Colonic mucosa (tissue), 4 donors: ENCODE results near the gene BBS7. TPM values are rescaled to one million over a fixed set of nuclear protein-coding genes. Genes with fewer than 3 reads are reported as not detected.

Experiments
- DNase-seq: peaks from one replicate; pipeline ENCODE4 v3.0.0-alpha.2; 2020
- H3K27ac ChIP-seq: fragments of 200-600 bp; one replicate; pipeline ENCODE4 v1.8.0; 2021
- H3K27me3 ChIP-seq: fragments of 200-600 bp; one replicate; pipeline ENCODE4 v1.8.0; 2021
- H3K36me3 ChIP-seq: fragments of 200-600 bp; one replicate; pipeline ENCODE4 v1.8.0; 2021
- H3K4me1 ChIP-seq: fragments of 200-600 bp; one replicate; pipeline ENCODE4 v1.8.0; 2021; ENCODE audit warnings: mild to moderate bottlenecking
- H3K4me3 ChIP-seq: fragments of 200-600 bp; one replicate; pipeline ENCODE4 v1.8.0; 2021
- H3K9ac ChIP-seq, 2 donors: one replicate each; pipeline ENCODE4 v1.7.0; 2013; ENCODE audit warnings: control low read depth in 2 of 2, low read depth in 2 of 2, low read length in 2 of 2
- H3K9me3 ChIP-seq: fragments of 200-600 bp; one replicate; pipeline ENCODE4 v1.8.0; 2021
- intact Hi-C: fragments of 100-400 bp; cut with DNase I; formaldehyde crosslinking; loops from one replicate; pipeline ENCODE4 v1.14.1; 2022
- total RNA-seq, 2 donors: library from RNA; stranded (reverse); fragmentation: NEBNext Ultra II Directional in 1 of 2; extraction: Animal tissue kit (Norgen Biotek cat#: 25700) in 1 of 2; gene quantifications; one replicate each; pipeline ENCODE4 v1.2.1, GENCODE V29; 2021
- TF ChIP-seq, protein P1 (sequence below): fragments of 200-600 bp; IDR thresholded peaks from one replicate; pipeline ENCODE4 v1.8.0; 2022; ENCODE audit warnings: antibody characterized with exemption, mild to moderate bottlenecking
- donor health status: healthy.
- donor health status: DM: no; HTN: no; CAD: no.
- donor health status: DM: no; HTN: no; CAD: no.

BBS7 gene
- total RNA-seq, 2 donors from 2014 or later: 13.6 to 15.6 TPM

DNA sequence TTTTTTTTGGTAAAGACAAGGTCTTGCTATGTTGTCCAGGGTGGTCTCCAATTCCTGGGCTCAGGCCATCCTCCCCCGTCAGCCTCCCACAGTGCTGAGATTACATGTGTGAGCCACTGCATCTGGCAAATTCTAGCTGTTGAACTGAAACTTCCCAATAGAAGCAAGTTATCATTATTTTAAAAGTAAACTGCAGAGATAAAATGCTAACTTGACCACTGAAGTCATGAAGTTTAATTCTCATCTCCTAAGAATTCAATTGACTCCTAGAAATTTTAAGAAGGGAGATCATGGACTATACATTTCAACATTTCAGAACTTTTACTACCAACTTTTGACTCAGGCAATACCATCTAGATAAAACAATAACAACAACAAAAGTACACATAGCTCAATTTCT, 80.8 kb downstream of the BBS7 start:
- DNase-seq: no peak
- H3K27me3 ChIP-seq: no peaks in the 10 kb centered on the region
- intact Hi-C loops: no loop called here

DNA sequence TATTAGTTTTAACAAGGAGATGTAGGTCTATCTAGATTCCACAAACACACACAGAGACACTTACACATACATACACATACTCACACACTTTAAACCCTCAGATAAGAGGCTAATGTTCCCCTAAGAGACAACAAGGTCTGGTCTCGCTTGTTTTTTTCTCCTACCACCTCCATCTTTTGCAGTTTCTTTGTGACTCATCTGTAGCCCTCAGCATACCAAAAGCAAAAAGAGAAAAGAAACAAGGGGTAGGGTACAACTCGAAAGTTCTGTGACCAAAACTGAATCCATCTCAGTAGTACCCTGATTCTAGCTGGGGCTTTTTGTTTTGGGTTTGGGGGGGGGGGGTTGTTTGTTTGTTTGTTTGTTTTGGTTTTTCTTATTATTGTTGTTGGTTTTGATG, 81.4 kb downstream of the BBS7 start:
- Histone ChIP-seq H3K9ac (no peak overlapping the region), H3K4me3 (no peak overlapping the region), H3K27ac (no peak overlapping the region), H3K9me3 (no peaks in the 10 kb centered on the region), H3K4me1 (no peaks in the 10 kb centered on the region), H3K36me3 (no peaks in the 10 kb centered on the region), H3K27me3 (no peaks in the 10 kb centered on the region)
- TF ChIP-seq, protein P1, sequence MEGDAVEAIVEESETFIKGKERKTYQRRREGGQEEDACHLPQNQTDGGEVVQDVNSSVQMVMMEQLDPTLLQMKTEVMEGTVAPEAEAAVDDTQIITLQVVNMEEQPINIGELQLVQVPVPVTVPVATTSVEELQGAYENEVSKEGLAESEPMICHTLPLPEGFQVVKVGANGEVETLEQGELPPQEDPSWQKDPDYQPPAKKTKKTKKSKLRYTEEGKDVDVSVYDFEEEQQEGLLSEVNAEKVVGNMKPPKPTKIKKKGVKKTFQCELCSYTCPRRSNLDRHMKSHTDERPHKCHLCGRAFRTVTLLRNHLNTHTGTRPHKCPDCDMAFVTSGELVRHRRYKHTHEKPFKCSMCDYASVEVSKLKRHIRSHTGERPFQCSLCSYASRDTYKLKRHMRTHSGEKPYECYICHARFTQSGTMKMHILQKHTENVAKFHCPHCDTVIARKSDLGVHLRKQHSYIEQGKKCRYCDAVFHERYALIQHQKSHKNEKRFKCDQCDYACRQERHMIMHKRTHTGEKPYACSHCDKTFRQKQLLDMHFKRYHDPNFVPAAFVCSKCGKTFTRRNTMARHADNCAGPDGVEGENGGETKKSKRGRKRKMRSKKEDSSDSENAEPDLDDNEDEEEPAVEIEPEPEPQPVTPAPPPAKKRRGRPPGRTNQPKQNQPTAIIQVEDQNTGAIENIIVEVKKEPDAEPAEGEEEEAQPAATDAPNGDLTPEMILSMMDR: no peak
- DNase-seq: no peak
- intact Hi-C loops: no loop called here

More for the DNA sequence above, 80.8 kb downstream of the BBS7 start:
- Histone ChIP-seq H3K36me3 (no peaks in the 10 kb centered on the region), H3K27ac (no peak overlapping the region), H3K4me3 (no peak overlapping the region), H3K9ac (no peak overlapping the region), H3K9me3 (no peaks in the 10 kb centered on the region), H3K4me1 (no peaks in the 10 kb centered on the region)
- TF ChIP-seq, protein P1: no peak

DNA sequence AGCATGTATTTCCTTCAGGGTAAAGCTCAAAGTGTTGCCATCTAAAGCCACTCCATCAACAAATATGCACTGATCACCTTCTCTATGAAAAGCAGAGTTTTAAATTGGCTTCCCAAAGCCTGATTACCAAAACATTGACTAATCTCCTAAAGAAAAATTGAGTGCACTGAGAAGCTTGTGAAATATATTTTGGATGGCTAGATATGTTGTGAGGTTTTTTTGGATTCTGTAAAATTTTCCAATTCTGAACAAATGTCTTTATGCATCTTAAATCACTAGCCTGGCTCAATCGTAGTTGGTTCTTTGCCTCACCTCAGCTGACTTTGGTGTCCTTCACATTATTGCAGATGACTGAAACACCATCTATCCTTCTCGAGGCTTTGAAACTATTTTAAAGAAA, 84.1 kb downstream of the BBS7 start:
- Histone ChIP-seq H3K4me3 (no peak overlapping the region), H3K4me1 (no peaks in the 10 kb centered on the region), H3K36me3 (no peaks in the 10 kb centered on the region), H3K27me3 (no peaks in the 10 kb centered on the region), H3K9me3 (no peaks in the 10 kb centered on the region), H3K27ac (no peak overlapping the region), H3K9ac (no peak overlapping the region)
- TF ChIP-seq, protein P1: no peak
- DNase-seq: no peak
- intact Hi-C loops: no loop called here

DNA sequence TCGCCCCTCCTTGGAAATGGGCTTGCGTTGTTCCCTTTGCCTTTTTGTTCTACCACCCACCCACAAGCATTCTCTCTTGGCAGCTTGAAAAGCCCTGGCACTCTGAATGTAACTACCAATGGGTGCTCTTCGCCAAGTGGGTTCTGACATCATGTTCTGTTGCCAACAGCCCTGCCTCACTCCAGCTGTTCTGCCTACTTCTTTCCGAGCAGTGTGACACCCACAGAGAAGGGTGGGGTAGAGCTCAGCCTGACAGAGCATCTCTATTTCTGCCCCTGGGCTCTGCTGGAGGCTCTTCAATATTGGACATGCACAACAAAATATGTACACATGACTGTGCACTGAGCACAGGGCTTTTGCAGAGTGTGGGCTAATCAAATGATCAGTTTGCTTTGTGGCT, 84.8 kb downstream of the BBS7 start:
- DNase-seq: no peak
- H3K27me3 ChIP-seq: no peaks in the 10 kb centered on the region
- no peak overlapping the region for H3K9ac ChIP-seq
- TF ChIP-seq, protein P1: no peak
- intact Hi-C loops: no loop called here
- H3K4me1 ChIP-seq: no peaks in the 10 kb centered on the region
- no peaks in the 10 kb centered on the region for H3K36me3 ChIP-seq
- no peaks in the 10 kb centered on the region for H3K9me3 ChIP-seq
- no peak overlapping the region for H3K27ac ChIP-seq
- H3K4me3 ChIP-seq: no peak overlapping the region

DNA sequence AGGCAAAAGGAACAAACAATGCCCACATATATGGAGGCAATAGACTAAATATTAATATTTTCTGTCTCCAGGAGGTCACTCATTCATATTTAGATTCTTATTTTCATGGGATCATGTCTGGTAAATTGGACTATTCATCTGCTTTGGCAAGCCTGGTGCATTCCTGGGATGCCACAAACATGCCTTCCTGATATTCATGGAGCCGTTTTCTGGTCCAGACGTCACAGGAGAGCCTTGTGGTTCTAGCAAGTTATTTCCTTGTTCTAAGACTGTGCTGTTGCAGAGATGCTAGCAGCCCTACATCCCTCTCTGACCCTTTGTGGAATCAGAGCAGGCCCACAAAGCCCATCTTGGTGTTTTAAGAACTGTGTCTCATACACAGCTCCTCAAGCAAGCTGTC, 85.3 kb downstream of the BBS7 start:
- TF ChIP-seq, protein P1: no peak
- H3K27ac ChIP-seq: no peak overlapping the region

DNA sequence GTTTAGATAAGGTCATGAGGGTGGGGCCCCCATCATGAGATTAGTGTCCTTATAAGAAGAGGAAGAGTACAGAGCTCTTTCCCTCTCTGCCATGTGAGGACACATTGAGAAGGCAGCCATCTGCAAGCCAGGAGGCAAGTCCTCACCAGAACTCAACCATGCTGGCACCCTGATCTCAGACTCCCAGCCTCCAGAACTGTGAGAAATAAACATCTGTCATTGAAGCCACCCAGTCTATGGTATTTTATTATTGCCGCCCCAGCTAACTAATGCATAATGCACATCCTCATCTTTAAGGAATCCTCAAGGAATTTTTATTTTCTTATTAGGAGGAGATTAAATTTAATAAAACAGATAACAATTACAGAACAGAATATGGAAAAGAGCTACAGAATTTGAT, 85.9 kb downstream of the BBS7 start:
- intact Hi-C loops: no loop called here
- H3K27ac ChIP-seq: no peak overlapping the region
- DNase-seq: no peak

More for the DNA sequence above, 85.3 kb downstream of the BBS7 start:
- intact Hi-C loops: no loop called here
- no peak overlapping the region for H3K9ac ChIP-seq
- H3K4me1 ChIP-seq: no peaks in the 10 kb centered on the region
- DNase-seq: no peak
- H3K9me3 ChIP-seq: no peaks in the 10 kb centered on the region
- H3K4me3 ChIP-seq: no peak overlapping the region
- H3K36me3 ChIP-seq: no peaks in the 10 kb centered on the region
- no peaks in the 10 kb centered on the region for H3K27me3 ChIP-seq

More for the DNA sequence above, 85.9 kb downstream of the BBS7 start:
- Histone ChIP-seq H3K9ac (no peak overlapping the region), H3K4me3 (no peak overlapping the region), H3K36me3 (no peaks in the 10 kb centered on the region), H3K9me3 (no peaks in the 10 kb centered on the region), H3K27me3 (no peaks in the 10 kb centered on the region), H3K4me1 (no peaks in the 10 kb centered on the region)
- TF ChIP-seq, protein P1: no peak
